ENCODE data around the gene CERS6.

DNA sequence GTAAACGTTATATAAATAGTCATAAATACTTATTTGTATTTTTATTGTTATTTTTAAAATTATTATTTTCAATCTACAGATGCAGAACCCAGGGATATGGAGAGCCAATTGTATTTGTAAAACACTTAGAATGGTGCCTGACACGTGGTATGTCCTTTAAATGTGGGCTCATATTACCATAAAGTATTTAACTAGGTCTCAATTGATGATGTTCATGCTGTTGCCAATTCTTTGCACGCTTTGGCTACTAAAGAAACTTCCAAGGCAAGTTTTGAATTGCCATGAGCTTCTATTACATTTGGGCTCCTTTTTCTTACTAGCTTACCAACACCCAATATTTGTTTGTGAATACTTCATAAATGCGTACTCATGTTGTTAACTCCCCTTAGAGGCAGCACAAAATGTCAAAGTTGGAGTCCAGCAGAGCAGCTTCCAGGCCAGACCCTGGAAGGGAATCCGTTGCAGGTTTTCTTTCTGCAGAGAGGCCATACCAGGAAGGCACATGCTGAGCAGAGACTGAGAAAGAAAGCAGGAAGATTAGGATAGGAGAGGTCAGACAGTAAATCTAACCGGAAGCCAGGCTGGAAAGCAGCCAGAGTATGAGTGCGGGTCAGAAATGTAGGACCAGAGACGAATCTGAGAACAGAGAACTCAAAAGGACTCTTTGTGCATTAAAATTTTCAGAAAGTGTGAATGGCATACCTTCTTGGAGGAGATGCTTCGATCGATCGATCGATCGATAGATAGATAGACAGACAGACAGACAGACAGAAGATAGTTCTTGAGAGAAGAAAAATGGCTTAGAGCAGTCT lies 342.2 kb downstream of the CERS6 start:
- TF ChIP-seq, protein P1, sequence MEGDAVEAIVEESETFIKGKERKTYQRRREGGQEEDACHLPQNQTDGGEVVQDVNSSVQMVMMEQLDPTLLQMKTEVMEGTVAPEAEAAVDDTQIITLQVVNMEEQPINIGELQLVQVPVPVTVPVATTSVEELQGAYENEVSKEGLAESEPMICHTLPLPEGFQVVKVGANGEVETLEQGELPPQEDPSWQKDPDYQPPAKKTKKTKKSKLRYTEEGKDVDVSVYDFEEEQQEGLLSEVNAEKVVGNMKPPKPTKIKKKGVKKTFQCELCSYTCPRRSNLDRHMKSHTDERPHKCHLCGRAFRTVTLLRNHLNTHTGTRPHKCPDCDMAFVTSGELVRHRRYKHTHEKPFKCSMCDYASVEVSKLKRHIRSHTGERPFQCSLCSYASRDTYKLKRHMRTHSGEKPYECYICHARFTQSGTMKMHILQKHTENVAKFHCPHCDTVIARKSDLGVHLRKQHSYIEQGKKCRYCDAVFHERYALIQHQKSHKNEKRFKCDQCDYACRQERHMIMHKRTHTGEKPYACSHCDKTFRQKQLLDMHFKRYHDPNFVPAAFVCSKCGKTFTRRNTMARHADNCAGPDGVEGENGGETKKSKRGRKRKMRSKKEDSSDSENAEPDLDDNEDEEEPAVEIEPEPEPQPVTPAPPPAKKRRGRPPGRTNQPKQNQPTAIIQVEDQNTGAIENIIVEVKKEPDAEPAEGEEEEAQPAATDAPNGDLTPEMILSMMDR (IDR thresholded peaks at IDR 0.05): no peak
- no peak for TF ChIP-seq ZFX (IDR thresholded peaks at IDR 0.05; ENCODE audit: borderline replicate concordance)

All from 22Rv1 (cell line).